ENCODE measurements around the gene FMN1.

FMN1 gene

DNA sequence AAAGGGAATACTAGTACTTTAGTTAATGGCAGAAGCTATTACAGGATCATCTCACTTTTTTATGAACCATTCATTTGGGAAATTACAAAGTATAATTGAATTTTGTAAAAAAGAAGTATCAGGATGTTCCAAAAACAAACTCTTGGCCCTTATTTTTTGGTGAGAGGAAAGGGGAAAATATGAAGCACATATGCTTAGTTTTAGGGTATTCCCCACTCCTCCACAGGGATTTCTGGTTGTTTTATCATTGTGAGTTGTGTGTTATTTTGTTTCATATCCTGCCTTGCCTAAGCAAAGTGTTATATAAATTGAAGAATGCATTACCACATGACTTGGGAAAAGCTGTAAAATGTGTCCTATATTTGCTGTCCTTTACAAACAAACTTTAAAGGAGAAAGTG, 227.0 kb downstream of the FMN1 start:
- no peak overlapping the region for H3K27ac ChIP-seq
- DNase-seq (ENCODE audit: low spot score) = no peak
- ChIA-PET CTCF (no interaction called here), POLR2A (ENCODE audit: low non-redundant PET) (no interaction called here)
- no peak for TF ChIP-seq CTCF (conservative IDR thresholded peaks at IDR 0.05; ENCODE audit: low read depth)

GRCh38 chr15:32966512-32966911, 228.0 kb downstream of the FMN1 start:
- ChIA-PET POLR2A (ENCODE audit: low non-redundant PET) (no interaction called here), CTCF (interaction anchor here (0.5 kb wide), 1 partner anchor 13 kb away, joined by 3 read pairs; no protein-coding TSS in a partner anchor)
- no peak for DNase-seq (ENCODE audit: low spot score)
- no peak for TF ChIP-seq CTCF (conservative IDR thresholded peaks at IDR 0.05; ENCODE audit: low read depth)
- no peak overlapping the region for H3K27ac ChIP-seq

DNA sequence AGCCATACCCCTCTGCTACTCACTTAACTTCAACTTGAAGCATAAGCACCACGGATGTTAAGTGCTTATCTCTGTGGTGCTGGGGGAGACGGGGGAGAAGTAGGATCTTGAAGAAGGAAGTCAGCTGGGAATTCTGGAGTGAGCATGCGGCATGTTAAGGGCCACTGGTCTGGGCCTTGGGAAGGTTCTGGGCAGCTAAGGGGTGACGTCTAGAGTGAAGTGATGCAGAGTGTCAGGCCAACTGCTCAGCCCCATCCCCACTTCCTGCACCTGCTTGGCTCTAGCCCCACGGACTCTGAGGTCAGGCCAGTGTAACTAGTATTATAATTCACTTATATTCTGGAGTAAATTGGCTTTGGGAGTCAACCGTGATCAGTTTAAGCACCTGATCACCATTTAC, 228.6 kb downstream of the FMN1 start:
- DNase-seq (ENCODE audit: low spot score) = no peak
- CTCF ChIA-PET = no interaction called here
- POLR2A ChIA-PET (ENCODE audit: low non-redundant PET) = no interaction called here
- H3K27ac ChIP-seq = no peak overlapping the region
- no peak for TF ChIP-seq CTCF (conservative IDR thresholded peaks at IDR 0.05; ENCODE audit: low read depth)

- DNase-seq (ENCODE audit: low spot score) = no peak
- POLR2A ChIA-PET (ENCODE audit: low non-redundant PET) = no interaction called here
- H3K27ac ChIP-seq = no peak overlapping the region
- no peak for TF ChIP-seq CTCF (conservative IDR thresholded peaks at IDR 0.05; ENCODE audit: low read depth)
- CTCF ChIA-PET = interaction anchor here (0.6 kb wide), 1 partner anchor 755 kb away, joined by 3 read pairs; no protein-coding TSS in a partner anchor
Observed at GRCh38 chr15:32959077-32959476, 235.4 kb downstream of the FMN1 start.

DNA sequence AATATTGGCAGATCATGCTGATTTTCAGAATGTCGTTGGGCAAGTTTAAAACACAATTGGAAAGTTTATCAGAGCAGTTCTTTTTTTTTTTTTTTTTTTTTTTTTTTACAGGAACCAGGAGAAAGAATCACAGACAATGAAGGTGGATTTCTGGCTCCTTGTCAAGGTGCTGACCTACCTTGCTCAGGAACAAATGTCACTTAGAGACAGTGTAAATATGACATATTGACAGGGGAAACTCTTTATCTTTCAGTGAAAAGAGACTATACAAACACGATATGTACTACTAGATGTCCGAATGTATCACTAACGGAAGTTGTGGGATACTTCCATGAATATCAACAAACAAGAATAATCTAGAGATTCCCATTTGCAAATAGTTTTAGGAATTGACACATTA, 237.3 kb downstream of the FMN1 start:
- ChIA-PET POLR2A (ENCODE audit: low non-redundant PET) (no interaction called here), CTCF (interaction anchor here (0.7 kb wide), 1 partner anchor 48 kb away, joined by 9 read pairs; no protein-coding TSS in a partner anchor)
- DNase-seq (ENCODE audit: low spot score) = no peak
- no peak overlapping the region for H3K27ac ChIP-seq
- no peak for TF ChIP-seq CTCF (conservative IDR thresholded peaks at IDR 0.05; ENCODE audit: low read depth)

GRCh38 chr15:32956711-32957110, 237.8 kb downstream of the FMN1 start:
- no peak for DNase-seq (ENCODE audit: low spot score)
- ChIA-PET POLR2A (ENCODE audit: low non-redundant PET) (no interaction called here), CTCF (interaction anchor here (0.6 to 1.1 kb wide), 8 partner anchors 10 to 316 kb away, joined by 3 to 7 read pairs (median 4); partner anchors contain the start of gene SCG5)
- no peak overlapping the region for H3K27ac ChIP-seq
- no peak for TF ChIP-seq CTCF (conservative IDR thresholded peaks at IDR 0.05; ENCODE audit: low read depth)
